Stomach (tissue), 4 donors: Measurements from ENCODE around the gene GABRB3.

Experiments used
- POLR2A ChIP-seq, 4 donors: fragments of 450-650 bp; IDR thresholded peaks; one replicate each; pipeline ENCODE4 v1.6.1; 2016; ENCODE audit warnings: antibody characterized with exemption in 4 of 4, control low read depth in 2 of 4, mild to moderate bottlenecking in 1 of 4, moderate library complexity in 1 of 4
- POLR2AphosphoS5 ChIP-seq, 3 donors: sonication (generic); formaldehyde crosslinking; IDR thresholded peaks; one replicate each; pipeline ENCODE4 v1.6.1; 2016; ENCODE audit warnings: antibody characterized with exemption in 3 of 3
- TF ChIP-seq, protein P1 (sequence below), 7 experiments: fragments of 450-650 bp in 4 of 7; fragments of 200-600 bp in 3 of 7; sonication (generic) in 3 of 7; IDR thresholded peaks; one replicate each; pipeline ENCODE4 v1.5.1; 2016 to 2019; ENCODE audit warnings: antibody characterized with exemption in 7 of 7, control low read depth in 2 of 7, mild to moderate bottlenecking in 1 of 7

GRCh38 chr15:26537663-26538062 lies 235.2 kb downstream of the GABRB3 start:
- TF ChIP-seq, protein P1, sequence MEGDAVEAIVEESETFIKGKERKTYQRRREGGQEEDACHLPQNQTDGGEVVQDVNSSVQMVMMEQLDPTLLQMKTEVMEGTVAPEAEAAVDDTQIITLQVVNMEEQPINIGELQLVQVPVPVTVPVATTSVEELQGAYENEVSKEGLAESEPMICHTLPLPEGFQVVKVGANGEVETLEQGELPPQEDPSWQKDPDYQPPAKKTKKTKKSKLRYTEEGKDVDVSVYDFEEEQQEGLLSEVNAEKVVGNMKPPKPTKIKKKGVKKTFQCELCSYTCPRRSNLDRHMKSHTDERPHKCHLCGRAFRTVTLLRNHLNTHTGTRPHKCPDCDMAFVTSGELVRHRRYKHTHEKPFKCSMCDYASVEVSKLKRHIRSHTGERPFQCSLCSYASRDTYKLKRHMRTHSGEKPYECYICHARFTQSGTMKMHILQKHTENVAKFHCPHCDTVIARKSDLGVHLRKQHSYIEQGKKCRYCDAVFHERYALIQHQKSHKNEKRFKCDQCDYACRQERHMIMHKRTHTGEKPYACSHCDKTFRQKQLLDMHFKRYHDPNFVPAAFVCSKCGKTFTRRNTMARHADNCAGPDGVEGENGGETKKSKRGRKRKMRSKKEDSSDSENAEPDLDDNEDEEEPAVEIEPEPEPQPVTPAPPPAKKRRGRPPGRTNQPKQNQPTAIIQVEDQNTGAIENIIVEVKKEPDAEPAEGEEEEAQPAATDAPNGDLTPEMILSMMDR (IDR thresholded peaks at IDR 0.05), result no peak
- TF ChIP-seq POLR2AphosphoS5 (IDR thresholded peaks at IDR 0.05) (no peak), POLR2A (IDR thresholded peaks at IDR 0.05) (no peak)
